ENCODE results near the gene PPP2R2D. TPM values are rescaled to one million over a fixed set of nuclear protein-coding genes. Genes with fewer than 3 reads are reported as not detected.

PPP2R2D gene
- total RNA-seq, 1 donor from 2014 or later: 34.0 TPM

GRCh38 chr10:131908151-131908550 is 7.3 kb downstream of the PPP2R2D start:
- DNase-seq (ENCODE audit: low spot score in 2 of 2, unreplicated experiment in 2 of 2): no peak
- no peaks in the 10 kb centered on the region for H3K27me3 Mint-ChIP-seq (ENCODE audit: low read depth)
- no peak for TF ChIP-seq CTCF (IDR thresholded peaks at IDR 0.05; ENCODE audit: unreplicated experiment)
- peaks cover 12% of the 10 kb centered on the region for H3K36me3 Mint-ChIP-seq
- H3K4me1 Mint-ChIP-seq: peaks cover 27% of the 10 kb centered on the region
- H3K4me3 Mint-ChIP-seq: peak overlapping the region; percentile 2
- H3K27ac Mint-ChIP-seq: peak overlapping the region; percentile 84
- no peaks in the 10 kb centered on the region for H3K9me3 Mint-ChIP-seq

DNA sequence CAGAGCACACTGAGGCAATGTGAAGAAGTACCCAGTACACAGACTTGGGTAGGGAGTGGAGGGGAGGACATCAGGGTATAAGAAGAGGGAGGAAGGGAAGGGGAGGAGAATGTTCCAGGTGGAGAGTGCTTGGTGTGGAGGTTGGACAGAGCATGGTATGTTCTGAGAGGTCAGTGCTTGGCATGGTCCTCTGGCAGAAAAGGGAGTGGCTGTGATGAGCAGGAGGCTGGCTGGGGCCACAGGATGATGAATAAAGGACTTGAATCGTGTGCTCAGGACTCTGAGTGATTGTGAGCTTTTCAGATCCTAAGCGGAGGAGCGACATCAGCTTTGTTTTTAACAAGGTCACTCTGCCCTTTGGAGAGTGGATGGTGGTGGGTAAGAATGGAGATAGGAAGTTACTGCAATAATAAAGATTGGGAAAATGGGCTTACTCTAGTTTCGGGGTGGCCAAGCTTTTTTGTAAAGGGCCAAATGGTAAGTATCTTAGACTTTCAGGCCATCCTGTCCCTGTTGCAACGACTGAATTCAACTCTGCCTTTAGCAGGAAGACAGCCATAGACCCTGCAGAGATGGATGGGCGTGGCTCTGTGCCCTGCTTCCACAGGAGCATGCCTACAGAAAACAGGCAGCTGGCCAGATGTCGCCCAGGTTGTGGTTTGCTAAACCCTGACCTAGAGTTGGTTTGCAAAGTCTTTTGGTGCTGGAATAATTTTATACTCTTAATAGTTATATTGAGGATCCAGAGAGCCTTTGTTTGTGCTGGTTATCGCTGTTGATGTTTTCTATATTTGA is 8.4 kb downstream of the PPP2R2D start:
- Mint-ChIP-seq H3K4me3 (no peak overlapping the region), H3K27ac (no peak overlapping the region), H3K27me3 (ENCODE audit: low read depth) (no peaks in the 10 kb centered on the region), H3K9me3 (no peaks in the 10 kb centered on the region), H3K36me3 (peaks cover 12% of the 10 kb centered on the region), H3K4me1 (peaks cover 24% of the 10 kb centered on the region)
- no peak for TF ChIP-seq CTCF (IDR thresholded peaks at IDR 0.05; ENCODE audit: unreplicated experiment)
- no peak for DNase-seq (ENCODE audit: low spot score in 2 of 2, unreplicated experiment in 2 of 2)

DNA sequence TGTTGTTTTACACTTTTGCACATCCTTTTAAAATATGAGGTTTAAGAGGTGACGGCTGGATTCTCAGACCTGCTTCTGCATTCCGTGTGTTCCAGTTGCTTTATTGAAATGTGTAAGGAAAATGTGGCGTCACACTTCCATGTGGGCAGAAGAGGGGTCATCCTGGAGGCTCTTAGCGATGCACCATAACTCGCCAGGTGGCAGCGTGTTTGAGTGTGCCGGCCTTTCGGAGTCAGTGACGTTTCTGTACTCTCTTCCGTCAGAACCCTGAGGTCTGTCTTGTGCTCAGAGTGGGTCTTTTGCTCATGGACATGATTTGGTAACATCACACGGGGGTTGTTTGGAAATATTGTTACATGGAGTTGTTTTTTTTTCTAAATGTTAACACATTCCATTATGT is 9.1 kb downstream of the PPP2R2D start:
- H3K27ac Mint-ChIP-seq: no peak overlapping the region
- H3K9me3 Mint-ChIP-seq: no peaks in the 10 kb centered on the region
- peaks cover 12% of the 10 kb centered on the region for H3K36me3 Mint-ChIP-seq
- peaks cover 23% of the 10 kb centered on the region for H3K4me1 Mint-ChIP-seq
- TF ChIP-seq CTCF (IDR thresholded peaks at IDR 0.05; ENCODE audit: unreplicated experiment): no peak
- H3K27me3 Mint-ChIP-seq (ENCODE audit: low read depth): no peaks in the 10 kb centered on the region
- no peak overlapping the region for H3K4me3 Mint-ChIP-seq
- DNase-seq (ENCODE audit: low spot score in 2 of 2, unreplicated experiment in 2 of 2): no peak

GRCh38 chr10:131910663-131911314 is 10.0 kb downstream of the PPP2R2D start:
- no peak for DNase-seq (ENCODE audit: low spot score in 2 of 2, unreplicated experiment in 2 of 2)
- no peak overlapping the region for H3K27ac Mint-ChIP-seq
- no peaks in the 10 kb centered on the region for H3K9me3 Mint-ChIP-seq
- H3K27me3 Mint-ChIP-seq (ENCODE audit: low read depth): no peaks in the 10 kb centered on the region
- H3K36me3 Mint-ChIP-seq: peaks cover 12% of the 10 kb centered on the region
- no peak for TF ChIP-seq CTCF (IDR thresholded peaks at IDR 0.05; ENCODE audit: unreplicated experiment)
- no peak overlapping the region for H3K4me3 Mint-ChIP-seq
- peaks cover 20% of the 10 kb centered on the region for H3K4me1 Mint-ChIP-seq

DNA sequence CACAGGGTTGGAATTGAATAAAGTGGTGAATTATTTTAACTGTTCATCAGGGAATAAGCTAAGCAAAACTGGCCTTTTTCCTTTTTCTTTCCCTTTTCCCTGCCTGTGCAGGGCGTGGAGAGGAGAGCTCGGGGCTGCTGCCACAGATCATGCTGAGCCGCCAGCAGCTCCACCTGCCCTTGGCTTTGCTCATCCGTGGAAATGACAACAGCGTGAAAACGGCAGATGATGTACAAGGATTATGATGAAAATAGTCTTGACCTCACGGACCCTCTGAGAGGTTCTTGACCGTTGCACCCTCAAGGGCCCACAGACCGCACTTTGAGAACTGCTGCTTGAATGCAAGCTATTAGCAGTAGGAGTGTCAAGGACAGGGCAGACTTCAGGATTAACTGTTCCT is 10.6 kb downstream of the PPP2R2D start:
- Mint-ChIP-seq H3K9me3 (no peaks in the 10 kb centered on the region), H3K36me3 (peaks cover 12% of the 10 kb centered on the region), H3K4me1 (peaks cover 17% of the 10 kb centered on the region), H3K4me3 (no peak overlapping the region), H3K27me3 (ENCODE audit: low read depth) (no peaks in the 10 kb centered on the region), H3K27ac (no peak overlapping the region)
- DNase-seq (ENCODE audit: low spot score in 2 of 2, unreplicated experiment in 2 of 2): no peak
- no peak for TF ChIP-seq CTCF (IDR thresholded peaks at IDR 0.05; ENCODE audit: unreplicated experiment)
